Thyroid gland (tissue), 4 donors: Measurements from ENCODE around the gene WDFY4.

Experiments used
- CTCF ChIP-seq, 6 experiments: fragments of 200-600 bp in 3 of 6; fragments of 450-650 bp in 3 of 6; sonication (generic) in 3 of 6; IDR thresholded peaks; one replicate each; pipeline ENCODE4 v1.5.1; 2016 to 2019; ENCODE audit warnings: antibody characterized with exemption in 6 of 6, mild to moderate bottlenecking in 2 of 6, inconsistent platforms in 1 of 6, moderate library complexity in 1 of 6
- POLR2A ChIP-seq, 2 donors: fragments of 450-650 bp; IDR thresholded peaks; one replicate each; pipeline ENCODE4 v1.6.1; 2017; ENCODE audit warnings: antibody characterized with exemption in 2 of 2, mild to moderate bottlenecking in 2 of 2, moderate library complexity in 1 of 2

DNA sequence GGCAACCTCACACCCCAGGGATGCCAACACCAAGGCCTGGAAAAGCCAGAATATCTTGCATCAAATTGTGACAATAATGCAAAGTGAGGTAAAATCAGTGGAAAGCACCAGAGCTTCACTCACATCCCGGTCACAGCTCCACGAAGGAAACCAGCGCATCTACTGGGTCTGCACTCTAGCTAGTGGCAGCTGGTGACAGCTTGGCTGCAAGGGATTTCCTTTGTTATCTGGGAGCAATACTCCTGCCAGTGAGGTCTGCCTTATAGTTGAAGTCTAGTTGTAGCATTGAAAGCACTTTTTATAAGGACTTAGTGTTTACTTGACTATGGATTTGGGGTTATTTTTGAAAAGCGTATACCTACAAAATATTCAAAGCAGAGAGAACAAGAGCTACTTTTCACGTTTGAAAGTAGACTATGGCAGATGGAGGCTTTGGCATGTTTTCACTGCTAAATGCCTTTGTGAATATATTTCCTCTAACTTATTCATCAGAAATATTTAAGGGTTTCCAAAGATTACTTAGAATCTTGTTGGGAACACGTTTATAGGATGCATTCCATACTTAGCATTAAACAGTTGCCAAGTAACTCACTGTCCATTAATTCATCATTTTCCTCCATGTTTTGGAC, 26.1 kb downstream of the WDFY4 start:
- TF ChIP-seq CTCF (IDR thresholded peaks at IDR 0.05) (no peak), POLR2A (IDR thresholded peaks at IDR 0.05) (no peak)
